ENCODE results near the gene NOL6. TPM values are rescaled to one million over a fixed set of nuclear protein-coding genes. Genes with fewer than 3 reads are reported as not detected.

Gene NOL6
- total and polyA plus RNA-seq, 10 of the 15 experiments (the other 5 are each of a cell fraction or from before 2014, with no cell fraction given), result 8.3 to 53.2 (median 33.1) TPM

DNA sequence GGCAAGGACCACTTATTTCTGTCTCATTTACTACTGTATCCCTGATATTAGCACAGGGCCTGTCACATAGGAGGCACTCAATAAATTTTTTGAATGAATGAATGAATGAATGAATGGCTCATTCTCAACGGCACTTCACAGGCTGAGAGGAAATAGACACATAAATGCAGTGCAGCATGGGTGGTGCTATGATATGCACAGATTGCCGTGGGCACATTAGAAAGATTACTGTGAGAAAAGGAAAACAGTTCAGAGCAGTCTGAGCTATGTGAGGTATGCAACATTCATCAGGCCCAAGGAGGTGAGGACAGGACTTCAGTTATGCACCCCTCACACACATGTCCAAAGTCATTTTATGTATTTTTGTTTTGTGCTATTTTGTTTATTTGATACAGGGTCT is 6.4 kb upstream of the NOL6 start:
- no peak for FAIRE-seq
- Histone ChIP-seq H3K4me1 (ENCODE audit: control insufficient read depth, insufficient read depth, low read length) (no peaks in the 10 kb centered on the region), H4K20me1 (ENCODE audit: control insufficient read depth, insufficient read depth) (no peaks in the 10 kb centered on the region), H3K36me3 (ENCODE audit: control insufficient read depth in 2 of 2, insufficient read depth in 2 of 2, low read length in 1 of 2) (no peaks in the 10 kb centered on the region), H3K27ac (ENCODE audit: control insufficient read depth, insufficient read depth) (no peak overlapping the region), H3K9ac (ENCODE audit: control insufficient read depth, insufficient read depth, low read length) (no peak overlapping the region), H3K4me2 (ENCODE audit: control insufficient read depth, insufficient read depth) (no peak overlapping the region), H3K9me3 (replicated peaks; ENCODE audit: control insufficient read depth, insufficient read depth, low read length) (no peaks in the 10 kb centered on the region), H3K79me2 (ENCODE audit: control insufficient read depth, insufficient read depth, low read length) (no peaks in the 10 kb centered on the region), H3K4me3 (no peak overlapping the region), H3K27me3 (replicated peaks in 1 of 2; ENCODE audit: control insufficient read depth in 2 of 2, insufficient read depth in 2 of 2, low read length in 1 of 2) (no peaks in the 10 kb centered on the region), H2AFZ (ENCODE audit: control insufficient read depth, low read depth, low read length) (no peak overlapping the region)
- CTCF ChIA-PET, result no interaction called here
- in situ Hi-C loops (cut with MboI), result no loop called here
- intact Hi-C loops (cut with micrococcal nuclease; ENCODE audit: unreplicated experiment), result no loop called here
- no peak for DNase-seq (ENCODE audit: low read depth, low spot score)
- BruUV-seq (replicated peaks), result no TSS peak
- no peak for ATAC-seq
- RAD21 ChIA-PET (ENCODE audit: unreplicated experiment), result no interaction called here
- SMC1A ChIA-PET (ENCODE audit: uncharacterized antibody, unreplicated experiment), result interaction anchor here (1.4 kb wide), 1 partner anchor 27 kb away, joined by 4 read pairs; no protein-coding TSS in a partner anchor
- whole genome bisulfite sequencing (ENCODE audit: insufficient coverage, insufficient replicate concordance, low lambda C conversion rate, missing lambda C conversion rate), result 47% methylated on average over 2 of the region's 2 CpGs
- TF ChIP-seq MEF2A (IDR thresholded peaks at IDR 0.05; ENCODE audit: insufficient read depth, low read depth, low read length) (no peak), ZNF24 (IDR thresholded peaks at IDR 0.05) (0 out of 2 replicates have a peak, but pooled peaks have one; percentile 43)
- POLR2A ChIA-PET, result no interaction called here

DNA sequence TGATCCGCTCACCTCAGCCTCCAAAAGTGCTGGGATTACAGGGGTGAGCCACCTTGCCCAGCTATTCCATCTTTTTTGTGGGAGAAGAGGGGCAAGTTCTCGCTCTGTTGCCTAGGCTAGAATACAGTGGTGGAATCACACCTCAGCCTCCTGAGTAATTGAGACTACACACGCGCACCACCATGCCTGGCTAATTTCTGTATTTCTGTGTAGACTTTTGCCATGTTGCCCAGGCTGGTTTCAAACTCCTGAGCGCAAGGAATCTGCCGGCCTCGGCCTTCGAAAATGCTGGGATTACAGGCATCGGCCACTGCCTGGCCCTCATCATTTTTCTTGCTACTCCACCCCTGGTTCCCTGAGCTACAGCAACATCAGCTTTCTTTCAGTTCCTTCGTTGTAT is 2.8 kb upstream of the NOL6 start:
- Histone ChIP-seq H3K36me3 (ENCODE audit: control insufficient read depth in 2 of 2, insufficient read depth in 2 of 2, low read length in 1 of 2) (no peaks in the 10 kb centered on the region; a peak in 1 of 4 replicates), H3K79me2 (ENCODE audit: control insufficient read depth, insufficient read depth, low read length) (peaks cover 22% of the 10 kb centered on the region), H4K20me1 (ENCODE audit: control insufficient read depth, insufficient read depth) (no peaks in the 10 kb centered on the region), H3K27ac (ENCODE audit: control insufficient read depth, insufficient read depth) (no peak overlapping the region), H3K4me2 (ENCODE audit: control insufficient read depth, insufficient read depth) (no peak overlapping the region), H3K4me1 (ENCODE audit: control insufficient read depth, insufficient read depth, low read length) (peaks cover 7% of the 10 kb centered on the region), H3K9me3 (replicated peaks; ENCODE audit: control insufficient read depth, insufficient read depth, low read length) (no peaks in the 10 kb centered on the region), H3K27me3 (replicated peaks in 1 of 2; ENCODE audit: control insufficient read depth in 2 of 2, insufficient read depth in 2 of 2, low read length in 1 of 2) (no peaks in the 10 kb centered on the region), H2AFZ (ENCODE audit: control insufficient read depth, low read depth, low read length) (no peak overlapping the region), H3K9ac (ENCODE audit: control insufficient read depth, insufficient read depth, low read length) (no peak overlapping the region), H3K4me3 (no peak overlapping the region)
- in situ Hi-C loops (cut with MboI), result no loop called here
- ChIA-PET SMC1A (ENCODE audit: uncharacterized antibody, unreplicated experiment) (interaction anchor here (0.7 to 1.3 kb wide), 2 partner anchors 12 to 73 kb away, joined by 3 read pairs; no protein-coding TSS in a partner anchor), CTCF (interaction anchor here (1.0 to 2.5 kb wide), 3 partner anchors 10 to 61 kb away, joined by 3 to 16 read pairs (median 11); no protein-coding TSS in a partner anchor), RAD21 (ENCODE audit: unreplicated experiment) (no interaction called here), POLR2A (no interaction called here)
- intact Hi-C loops (cut with micrococcal nuclease; ENCODE audit: unreplicated experiment), result no loop called here
- ATAC-seq (no peak), FAIRE-seq (no peak), DNase-seq (ENCODE audit: low read depth, low spot score) (no peak)
- 83% methylated on average over 10 of the region's 10 CpGs for WGBS (ENCODE audit: insufficient coverage, insufficient replicate concordance, low lambda C conversion rate, missing lambda C conversion rate)
- BruUV-seq (replicated peaks), result no TSS peak
- TF ChIP-seq BCL11A (IDR thresholded peaks at IDR 0.05; ENCODE audit: low read depth, low read length), result no peak
- TF ChIP-seq, protein P1, sequence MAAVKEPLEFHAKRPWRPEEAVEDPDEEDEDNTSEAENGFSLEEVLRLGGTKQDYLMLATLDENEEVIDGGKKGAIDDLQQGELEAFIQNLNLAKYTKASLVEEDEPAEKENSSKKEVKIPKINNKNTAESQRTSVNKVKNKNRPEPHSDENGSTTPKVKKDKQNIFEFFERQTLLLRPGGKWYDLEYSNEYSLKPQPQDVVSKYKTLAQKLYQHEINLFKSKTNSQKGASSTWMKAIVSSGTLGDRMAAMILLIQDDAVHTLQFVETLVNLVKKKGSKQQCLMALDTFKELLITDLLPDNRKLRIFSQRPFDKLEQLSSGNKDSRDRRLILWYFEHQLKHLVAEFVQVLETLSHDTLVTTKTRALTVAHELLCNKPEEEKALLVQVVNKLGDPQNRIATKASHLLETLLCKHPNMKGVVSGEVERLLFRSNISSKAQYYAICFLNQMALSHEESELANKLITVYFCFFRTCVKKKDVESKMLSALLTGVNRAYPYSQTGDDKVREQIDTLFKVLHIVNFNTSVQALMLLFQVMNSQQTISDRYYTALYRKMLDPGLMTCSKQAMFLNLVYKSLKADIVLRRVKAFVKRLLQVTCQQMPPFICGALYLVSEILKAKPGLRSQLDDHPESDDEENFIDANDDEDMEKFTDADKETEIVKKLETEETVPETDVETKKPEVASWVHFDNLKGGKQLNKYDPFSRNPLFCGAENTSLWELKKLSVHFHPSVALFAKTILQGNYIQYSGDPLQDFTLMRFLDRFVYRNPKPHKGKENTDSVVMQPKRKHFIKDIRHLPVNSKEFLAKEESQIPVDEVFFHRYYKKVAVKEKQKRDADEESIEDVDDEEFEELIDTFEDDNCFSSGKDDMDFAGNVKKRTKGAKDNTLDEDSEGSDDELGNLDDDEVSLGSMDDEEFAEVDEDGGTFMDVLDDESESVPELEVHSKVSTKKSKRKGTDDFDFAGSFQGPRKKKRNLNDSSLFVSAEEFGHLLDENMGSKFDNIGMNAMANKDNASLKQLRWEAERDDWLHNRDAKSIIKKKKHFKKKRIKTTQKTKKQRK (IDR thresholded peaks at IDR 0.05; ENCODE audit: low read depth, low read length), result no peak
- TF ChIP-seq MTA3 (IDR thresholded peaks at IDR 0.05; ENCODE audit: borderline replicate concordance, low read length), result no peak
- no peak for TF ChIP-seq JUNB (IDR thresholded peaks at IDR 0.05)
- TF ChIP-seq CBX3 (IDR thresholded peaks at IDR 0.05; ENCODE audit: borderline replicate concordance, low read depth), result no peak
- no peak for TF ChIP-seq POLR2AphosphoS5 (IDR thresholded peaks at IDR 0.05; ENCODE audit: low read length)
- TF ChIP-seq KDM1A (IDR thresholded peaks at IDR 0.05; ENCODE audit: borderline replicate concordance), result no peak
- TF ChIP-seq, protein P2, sequence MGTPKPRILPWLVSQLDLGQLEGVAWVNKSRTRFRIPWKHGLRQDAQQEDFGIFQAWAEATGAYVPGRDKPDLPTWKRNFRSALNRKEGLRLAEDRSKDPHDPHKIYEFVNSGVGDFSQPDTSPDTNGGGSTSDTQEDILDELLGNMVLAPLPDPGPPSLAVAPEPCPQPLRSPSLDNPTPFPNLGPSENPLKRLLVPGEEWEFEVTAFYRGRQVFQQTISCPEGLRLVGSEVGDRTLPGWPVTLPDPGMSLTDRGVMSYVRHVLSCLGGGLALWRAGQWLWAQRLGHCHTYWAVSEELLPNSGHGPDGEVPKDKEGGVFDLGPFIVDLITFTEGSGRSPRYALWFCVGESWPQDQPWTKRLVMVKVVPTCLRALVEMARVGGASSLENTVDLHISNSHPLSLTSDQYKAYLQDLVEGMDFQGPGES (IDR thresholded peaks at IDR 0.05), result no peak
- no peak for TF ChIP-seq TARDBP (IDR thresholded peaks at IDR 0.05; ENCODE audit: borderline replicate concordance)
- TF ChIP-seq, protein P3, sequence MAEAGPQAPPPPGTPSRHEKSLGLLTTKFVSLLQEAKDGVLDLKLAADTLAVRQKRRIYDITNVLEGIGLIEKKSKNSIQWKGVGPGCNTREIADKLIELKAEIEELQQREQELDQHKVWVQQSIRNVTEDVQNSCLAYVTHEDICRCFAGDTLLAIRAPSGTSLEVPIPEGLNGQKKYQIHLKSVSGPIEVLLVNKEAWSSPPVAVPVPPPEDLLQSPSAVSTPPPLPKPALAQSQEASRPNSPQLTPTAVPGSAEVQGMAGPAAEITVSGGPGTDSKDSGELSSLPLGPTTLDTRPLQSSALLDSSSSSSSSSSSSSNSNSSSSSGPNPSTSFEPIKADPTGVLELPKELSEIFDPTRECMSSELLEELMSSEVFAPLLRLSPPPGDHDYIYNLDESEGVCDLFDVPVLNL (IDR thresholded peaks at IDR 0.05; ENCODE audit: low read depth, low read length), result no peak

Data from GM12878 (cell line).